IPS-20b (cell line): ENCODE measurements around the gene RANGAP1.

Experiments used
- H3K27ac ChIP-seq: one replicate; pipeline ENCODE4 v1.5.1; 2013; ENCODE audit warnings: low read length
- H3K27me3 ChIP-seq: 2 replicates; pipeline ENCODE4 v1.6.1; 2013; ENCODE audit warnings: mild to moderate bottlenecking, low read length, inconsistent platforms; ENCODE audit not compliant: insufficient read depth
- H3K36me3 ChIP-seq: 2 replicates; pipeline ENCODE4 v1.6.1; 2013; ENCODE audit warnings: low read depth, mild to moderate bottlenecking, inconsistent platforms, low read length, moderate library complexity; ENCODE audit not compliant: insufficient read depth
- H3K4me1 ChIP-seq: 2 replicates; pipeline ENCODE4 v1.6.1; 2013; ENCODE audit warnings: mild to moderate bottlenecking, control low read depth, inconsistent platforms, low read length, moderate library complexity; ENCODE audit not compliant: insufficient read depth
- H3K4me3 ChIP-seq: 2 replicates; pipeline ENCODE4 v1.5.1; 2013; ENCODE audit warnings: mild to moderate bottlenecking, low read length, inconsistent platforms
- H3K9ac ChIP-seq: 2 replicates; pipeline ENCODE4 v1.6.1; 2013; ENCODE audit warnings: low read depth, mild to moderate bottlenecking, inconsistent platforms, low read length, moderate library complexity
- H3K9me3 ChIP-seq: 2 replicates; pipeline ENCODE4 v1.6.1; 2013; ENCODE audit warnings: mild to moderate bottlenecking, low read depth, low read length, inconsistent platforms; ENCODE audit not compliant: insufficient read depth

RANGAP1 gene

DNA sequence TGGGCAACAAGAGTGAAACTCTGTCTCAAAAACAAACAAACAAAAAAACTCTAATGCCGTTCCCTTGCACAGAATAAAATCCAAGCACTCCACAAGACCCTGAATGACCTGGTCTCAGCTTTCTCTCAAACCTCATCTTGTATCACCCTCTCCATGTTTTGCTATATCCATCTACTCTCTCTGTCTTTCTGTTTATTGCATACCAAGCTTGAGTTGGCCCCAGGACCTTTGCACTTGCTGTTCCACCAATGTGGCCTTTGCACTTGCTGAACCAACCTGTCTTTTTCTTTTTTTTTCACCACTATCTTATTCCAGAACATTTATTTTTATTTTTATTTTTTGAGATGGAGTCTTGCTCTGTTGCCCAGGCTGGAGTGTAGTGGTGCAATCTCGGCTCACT is 82.9 kb downstream of the RANGAP1 start:
- Histone ChIP-seq H3K4me3 (no peak overlapping the region), H3K27me3 (peaks cover 26% of the 10 kb centered on the region), H3K36me3 (no peaks in the 10 kb centered on the region), H3K9me3 (no peaks in the 10 kb centered on the region), H3K9ac (no peak overlapping the region), H3K4me1 (peaks cover 2% of the 10 kb centered on the region; the same call in 1 of the 2 replicates), H3K27ac (no peak overlapping the region)

- Histone ChIP-seq H3K9ac (no peak overlapping the region), H3K4me1 (peaks cover 2% of the 10 kb centered on the region; the same call in 1 of the 2 replicates), H3K4me3 (no peak overlapping the region), H3K36me3 (no peaks in the 10 kb centered on the region), H3K27me3 (peaks cover 43% of the 10 kb centered on the region), H3K27ac (no peak overlapping the region), H3K9me3 (no peaks in the 10 kb centered on the region)
Measured at GRCh38 chr22:41201141-41201540, 84.8 kb downstream of the RANGAP1 start.

GRCh38 chr22:41198027-41198580 is 87.9 kb downstream of the RANGAP1 start:
- Histone ChIP-seq H3K4me1 (no peaks in the 10 kb centered on the region; the same call in 1 of the 2 replicates), H3K9ac (no peak overlapping the region), H3K27ac (no peak overlapping the region), H3K4me3 (peak overlapping the region; percentile 79), H3K36me3 (no peaks in the 10 kb centered on the region), H3K9me3 (no peaks in the 10 kb centered on the region), H3K27me3 (peaks cover 46% of the 10 kb centered on the region)

- H3K4me3 ChIP-seq: peak overlapping the region; percentile 79
- H3K27ac ChIP-seq: no peak overlapping the region
- no peaks in the 10 kb centered on the region for H3K9me3 ChIP-seq
- no peak overlapping the region; the same call in 1 of the 2 replicates for H3K9ac ChIP-seq
- H3K27me3 ChIP-seq: peaks cover 46% of the 10 kb centered on the region
- no peaks in the 10 kb centered on the region; the same call in 1 of the 2 replicates for H3K4me1 ChIP-seq
- no peaks in the 10 kb centered on the region for H3K36me3 ChIP-seq
Measured at GRCh38 chr22:41197038-41197972, 88.7 kb downstream of the RANGAP1 start.
